H9 (cell line): Measurements from ENCODE around the gene SLC16A10. TPM values are rescaled to one million over a fixed set of nuclear protein-coding genes. Genes with fewer than 3 reads are reported as not detected.
"Not testable (repeated sequence)": the region's sequence is repeated elsewhere in the genome, so short reads cannot be mapped to it uniquely, and the experiment has no call there.

Source experiments
- DNase-seq: peaks from one replicate; pipeline ENCODE4 v3.0.0-alpha.2; 2017
- H2AFZ ChIP-seq: one replicate; pipeline ENCODE4 v1.6.1; 2013; ENCODE audit warnings: mild to moderate bottlenecking, low read length, control low read depth, moderate library complexity
- H2AK5ac ChIP-seq: 2 replicates; pipeline ENCODE4 v1.6.1; 2013; ENCODE audit warnings: low read length, control low read depth, mixed read lengths; ENCODE audit not compliant: insufficient read length
- H2BK120ac ChIP-seq: one replicate; pipeline ENCODE4 v1.6.1; 2013; ENCODE audit warnings: low read depth, mild to moderate bottlenecking, low read length, control low read depth, inconsistent platforms; ENCODE audit not compliant: poor library complexity, severe bottlenecking
- H2BK12ac ChIP-seq: 2 replicates; pipeline ENCODE4 v1.6.1; 2013; ENCODE audit warnings: low read length, control low read depth, mixed read lengths, low read depth; ENCODE audit not compliant: insufficient read length
- H2BK15ac ChIP-seq: 2 replicates; pipeline ENCODE4 v1.6.1; 2013; ENCODE audit warnings: low read depth, low read length, control low read depth
- H2BK20ac ChIP-seq: one replicate; pipeline ENCODE4 v1.6.1; 2013; ENCODE audit warnings: low read depth, mild to moderate bottlenecking, low read length, control low read depth, inconsistent platforms; ENCODE audit not compliant: poor library complexity, severe bottlenecking
- H2BK5ac ChIP-seq: 2 replicates; pipeline ENCODE4 v1.6.1; 2013; ENCODE audit warnings: low read length, control low read depth, mixed read lengths; ENCODE audit not compliant: insufficient read length
- H3K14ac ChIP-seq: 2 replicates; pipeline ENCODE4 v1.6.1; 2013; ENCODE audit warnings: low read length, control low read depth; ENCODE audit not compliant: insufficient read depth
- H3K18ac ChIP-seq: 2 replicates; pipeline ENCODE4 v1.6.1; 2013; ENCODE audit warnings: low read depth, mild to moderate bottlenecking, mixed read lengths, low read length, control low read depth; ENCODE audit not compliant: insufficient read length
- H3K23ac ChIP-seq: 2 replicates; pipeline ENCODE4 v1.6.1; 2013; ENCODE audit warnings: low read length, control low read depth, mixed read lengths, low read depth; ENCODE audit not compliant: insufficient read length
- H3K23me2 ChIP-seq: 2 replicates; pipeline ENCODE4 v1.6.1; 2013; ENCODE audit warnings: low read depth, mild to moderate bottlenecking, mixed read lengths, low read length, control low read depth; ENCODE audit not compliant: insufficient read length, poor library complexity, severe bottlenecking
- H3K27ac ChIP-seq: 2 replicates; pipeline ENCODE4 v1.5.1; 2013; ENCODE audit warnings: low read length, control low read depth, mixed read lengths, low read depth; ENCODE audit not compliant: insufficient read length
- H3K27me3 ChIP-seq: 2 replicates; pipeline ENCODE4 v1.6.1; 2013; ENCODE audit warnings: low read length, control low read depth, inconsistent platforms; ENCODE audit not compliant: insufficient read depth
- H3K4ac ChIP-seq: 2 replicates; pipeline ENCODE4 v1.6.1; 2013; ENCODE audit warnings: low read depth, mild to moderate bottlenecking, control low read depth, inconsistent platforms, low read length, moderate library complexity
- H3K4me1 ChIP-seq: 2 replicates; pipeline ENCODE4 v1.6.1; 2013; ENCODE audit warnings: low read length, control low read depth, inconsistent platforms; ENCODE audit not compliant: insufficient read depth
- H3K4me2 ChIP-seq: 2 replicates; pipeline ENCODE4 v1.6.1; 2013; ENCODE audit warnings: low read length, control low read depth, mixed read lengths; ENCODE audit not compliant: insufficient read length, insufficient read depth
- H3K56ac ChIP-seq: 2 replicates; pipeline ENCODE4 v1.6.1; 2013; ENCODE audit warnings: low read depth, mild to moderate bottlenecking, mixed read lengths, low read length, control low read depth; ENCODE audit not compliant: insufficient read length
- H3K79me1 ChIP-seq: 2 replicates; pipeline ENCODE4 v1.6.1; 2013; ENCODE audit warnings: low read depth, mild to moderate bottlenecking, moderate library complexity, low read length, control low read depth, inconsistent platforms; ENCODE audit not compliant: insufficient read depth, poor library complexity, severe bottlenecking
- H3K79me2 ChIP-seq: 2 replicates; pipeline ENCODE4 v1.6.1; 2013; ENCODE audit warnings: low read length, control low read depth, inconsistent platforms; ENCODE audit not compliant: insufficient read depth
- H3K9ac ChIP-seq: 2 replicates; pipeline ENCODE4 v1.6.1; 2013; ENCODE audit warnings: low read length, control low read depth, mixed read lengths; ENCODE audit not compliant: insufficient read length; ENCODE audit errors: extremely low read depth
- H3K9me3 ChIP-seq: one replicate; pipeline ENCODE4 v1.6.1; 2013; ENCODE audit warnings: low read depth, low read length, inconsistent platforms; ENCODE audit not compliant: control insufficient read depth
- H3T11ph ChIP-seq: one replicate; pipeline ENCODE4 v1.6.1; 2013; ENCODE audit warnings: mild to moderate bottlenecking, low read length, control low read depth, inconsistent platforms
- H4K20me1 ChIP-seq: one replicate; pipeline ENCODE4 v1.6.1; 2013; ENCODE audit not compliant: control insufficient read depth, insufficient read length, insufficient read depth
- H4K5ac ChIP-seq: 2 replicates; pipeline ENCODE4 v1.6.1; 2013; ENCODE audit warnings: low read depth, mild to moderate bottlenecking, mixed read lengths, low read length, control low read depth; ENCODE audit not compliant: insufficient read length
- H4K8ac ChIP-seq: replicated peaks from 2 replicates; pipeline ENCODE4 v1.6.1; 2013; ENCODE audit warnings: low read length, control low read depth, mixed read lengths, low read depth; ENCODE audit not compliant: insufficient read length
- H4K91ac ChIP-seq: 2 replicates; pipeline ENCODE4 v1.6.1; 2013; ENCODE audit warnings: low read depth, mild to moderate bottlenecking, moderate library complexity, mixed read lengths, low read length, control low read depth; ENCODE audit not compliant: insufficient read length
- H3K27ac Mint-ChIP-seq, 3 experiments: 2 replicates in 2 of 3; 3 replicates in 1 of 3; pipeline ENCODE4 v1.8.0; 2020 to 2021; ENCODE audit warnings: mixed read lengths in 3 of 3, mild to moderate bottlenecking in 1 of 3, moderate library complexity in 1 of 3
- H3K27me3 Mint-ChIP-seq: 2 replicates; pipeline ENCODE4 v1.8.0; 2021; ENCODE audit warnings: low read depth, mild to moderate bottlenecking, moderate library complexity, mixed read lengths
- H3K36me3 Mint-ChIP-seq, 3 experiments: 2 replicates in 2 of 3; 3 replicates in 1 of 3; pipeline ENCODE4 v1.8.0; 2020 to 2021; ENCODE audit warnings: low read depth in 3 of 3, mixed read lengths in 3 of 3; ENCODE audit not compliant: insufficient read depth in 1 of 3
- H3K4me1 Mint-ChIP-seq, 2 experiments: 2 replicates each; pipeline ENCODE4 v1.8.0; 2020; ENCODE audit warnings: mixed read lengths in 2 of 2
- H3K4me3 Mint-ChIP-seq, 2 experiments: 2 replicates in 1 of 2; 3 replicates in 1 of 2; pipeline ENCODE4 v1.8.0; 2020 to 2021; ENCODE audit warnings: mild to moderate bottlenecking in 2 of 2, mixed read lengths in 2 of 2, moderate library complexity in 1 of 2
- H3K9me3 Mint-ChIP-seq, 2 experiments: 2 replicates in 1 of 2; 3 replicates in 1 of 2; pipeline ENCODE4 v1.8.0; 2020; ENCODE audit warnings: mild to moderate bottlenecking in 2 of 2, mixed read lengths in 2 of 2, moderate library complexity in 1 of 2
- CTCF ChIP-seq: fragments of 200-600 bp; sonication (generic); conservative IDR thresholded peaks from 3 replicates; pipeline ENCODE4 v1.8.0; 2021; ENCODE audit warnings: antibody characterized with exemption, mild to moderate bottlenecking
- WGBS: extraction: QIAGEN DNeasy Blood & Tissue Kit; methylation state at CpG from one replicate; pipeline ENCODE4 v1.1.7; 2013; ENCODE audit warnings: missing lambda C conversion rate, low lambda C conversion rate, mixed read lengths; ENCODE audit not compliant: insufficient read length; ENCODE audit errors: extremely low coverage; 5-methylcytosine and 5-hydroxymethylcytosine counted together
- total RNA-seq: library from RNA; stranded (reverse); gene quantifications from 2 replicates; pipeline ENCODE4 v1.2.1, GENCODE V29; 2021

Gene SLC16A10
- total RNA-seq, 1 experiment from 2014 or later: 11.4 TPM

GRCh38 chr6:111201764-111202163 is 114.5 kb downstream of the SLC16A10 start:
- Histone ChIP-seq H3K18ac (no peak overlapping the region), H3K4me2 (no peak overlapping the region), H3K23me2 (no peaks in the 10 kb centered on the region), H2BK120ac (no peak overlapping the region), H2BK12ac (no peak overlapping the region), H3K79me1 (no peaks in the 10 kb centered on the region), H3K23ac (no peak overlapping the region), H3K9me3 (no peaks in the 10 kb centered on the region), H3K4me1 (no peaks in the 10 kb centered on the region), H3K9ac (no peak overlapping the region), H4K5ac (no peak overlapping the region), H2AK5ac (no peak overlapping the region), H3K14ac (no peak overlapping the region), H3K79me2 (no peaks in the 10 kb centered on the region), H2BK20ac (no peak overlapping the region), H4K8ac (no peak overlapping the region), H3T11ph (no peak overlapping the region), H2AFZ (no peak overlapping the region), H3K27me3 (no peaks in the 10 kb centered on the region), H3K56ac (no peak overlapping the region), H4K91ac (no peak overlapping the region), H3K27ac (no peak overlapping the region), H3K4ac (no peak overlapping the region), H4K20me1 (no peaks in the 10 kb centered on the region), H2BK15ac (no peak overlapping the region), H2BK5ac (no peak overlapping the region)
- Mint-ChIP-seq H3K4me3 (no peak overlapping the region; a peak in 1 of 5 replicates), H3K9me3 (no peaks in the 10 kb centered on the region), H3K27ac (no peak overlapping the region), H3K36me3 (no peaks in the 10 kb centered on the region; a peak in 1 of 7 replicates), H3K27me3 (no peaks in the 10 kb centered on the region), H3K4me1 (peaks cover 0 to 3% of the 10 kb centered on the region in 2 experiments; a peak in 2 of 4 replicates)
- TF ChIP-seq CTCF: no peak
- DNase-seq: no peak
- WGBS: no CpG with 5 or more reads among the region's 3 CpGs

GRCh38 chr6:111203539-111203938 is 116.2 kb downstream of the SLC16A10 start:
- not testable (repeated sequence) for H3K9me3 Mint-ChIP-seq

More at GRCh38 chr6:111203539-111203938, 116.2 kb downstream of the SLC16A10 start:
- not testable (repeated sequence) for H3K79me1 ChIP-seq, H2BK20ac ChIP-seq, H3K36me3 Mint-ChIP-seq, H3K9me3 ChIP-seq, H2AK5ac ChIP-seq, H3K18ac ChIP-seq, H4K8ac ChIP-seq, H2AFZ ChIP-seq, H3K4me1 ChIP-seq, H2BK12ac ChIP-seq, DNase-seq, H3K27me3 Mint-ChIP-seq, H3K4me3 Mint-ChIP-seq, H3K27ac ChIP-seq, H4K20me1 ChIP-seq, H3K4ac ChIP-seq, H3K56ac ChIP-seq, H4K5ac ChIP-seq, H3K27ac Mint-ChIP-seq, H2BK5ac ChIP-seq, H3K4me1 Mint-ChIP-seq, H3T11ph ChIP-seq, H3K27me3 ChIP-seq, H3K23ac ChIP-seq, H2BK120ac ChIP-seq, H3K4me2 ChIP-seq, H3K79me2 ChIP-seq, H3K9ac ChIP-seq, H2BK15ac ChIP-seq, H3K23me2 ChIP-seq, H3K14ac ChIP-seq, H4K91ac ChIP-seq
- WGBS: no CpG with 5 or more reads among the region's 4 CpGs
